ENCODE measurements around the gene KLHDC7A. TPM values are rescaled to one million over a fixed set of nuclear protein-coding genes. Genes with fewer than 3 reads are reported as not detected.

KLHDC7A gene
- polyA plus RNA-seq, 3 donors: not detected

GRCh38 chr1:18485227-18485626 lies 4.5 kb downstream of the KLHDC7A start:
- Histone ChIP-seq H3K9ac (ENCODE audit: insufficient read depth, low read length, poor library complexity, severe bottlenecking) (no peak overlapping the region), H3K79me2 (ENCODE audit: insufficient read depth, low read length) (no peaks in the 10 kb centered on the region), H3K27me3 (ENCODE audit: control insufficient read depth in 2 of 2, insufficient read depth in 2 of 2, low read length in 2 of 2) (peaks cover 0 to 4% of the 10 kb centered on the region in 2 donors), H2AFZ (ENCODE audit: insufficient read depth, low read depth, low read length, poor library complexity, severe bottlenecking) (no peak overlapping the region), H3K27ac (ENCODE audit: low read depth in 1 of 2, low read length in 2 of 2) (no peak overlapping the region), H3K36me3 (replicated peaks in 1 of 2; ENCODE audit: control insufficient read depth in 1 of 2, insufficient read depth in 2 of 2, low read length in 2 of 2) (no peaks in the 10 kb centered on the region), H3K4me1 (ENCODE audit: control insufficient read depth in 1 of 2, insufficient read depth in 2 of 2, low read length in 2 of 2) (no peaks in the 10 kb centered on the region), H4K20me1 (ENCODE audit: insufficient read depth, low read length) (no peaks in the 10 kb centered on the region), H3K4me3 (replicated peaks in 1 of 3; ENCODE audit: low read depth in 2 of 3, low read length in 3 of 3) (no peak overlapping the region), H3K4me2 (replicated peaks; ENCODE audit: extremely low read depth, low read length, poor library complexity, severe bottlenecking) (no peak overlapping the region), H3K9me3 (replicated peaks in 1 of 2; ENCODE audit: control insufficient read depth in 1 of 2, insufficient read depth in 1 of 2, low read length in 2 of 2) (no peaks in the 10 kb centered on the region)
- no peak for TF ChIP-seq CTCF (IDR thresholded peaks at IDR 0.05)
- intact Hi-C loops (cut with micrococcal nuclease): no loop called here
- H3K9me3 Mint-ChIP-seq: peaks cover 0 to 3% (median 0%) of the 10 kb centered on the region in 7 donors
- no peak overlapping the region for H3K27ac Mint-ChIP-seq
- no peaks in the 10 kb centered on the region for H3K4me1 Mint-ChIP-seq
- H3K4me3 Mint-ChIP-seq: no peak overlapping the region
- 94% methylated on average over 3 of the region's 4 CpGs for WGBS (ENCODE audit: insufficient coverage)
- no peaks in the 10 kb centered on the region for H3K36me3 Mint-ChIP-seq
- H3K27me3 Mint-ChIP-seq (ENCODE audit: low read depth in 3 of 3): peaks cover 0 to 2% (median 0%) of the 10 kb centered on the region in 3 donors
- no peak for DNase-seq

- Histone ChIP-seq H3K4me1 (ENCODE audit: control insufficient read depth in 1 of 2, insufficient read depth in 2 of 2, low read length in 2 of 2) (no peaks in the 10 kb centered on the region), H3K79me2 (ENCODE audit: insufficient read depth, low read length) (no peaks in the 10 kb centered on the region), H3K36me3 (replicated peaks in 1 of 2; ENCODE audit: control insufficient read depth in 1 of 2, insufficient read depth in 2 of 2, low read length in 2 of 2) (no peaks in the 10 kb centered on the region), H4K20me1 (ENCODE audit: insufficient read depth, low read length) (no peaks in the 10 kb centered on the region), H3K4me3 (replicated peaks in 1 of 3; ENCODE audit: low read depth in 2 of 3, low read length in 3 of 3) (no peak overlapping the region), H3K9me3 (replicated peaks in 1 of 2; ENCODE audit: control insufficient read depth in 1 of 2, insufficient read depth in 1 of 2, low read length in 2 of 2) (no peaks in the 10 kb centered on the region), H3K27ac (ENCODE audit: low read depth in 1 of 2, low read length in 2 of 2) (no peak overlapping the region), H3K9ac (ENCODE audit: insufficient read depth, low read length, poor library complexity, severe bottlenecking) (no peak overlapping the region), H2AFZ (ENCODE audit: insufficient read depth, low read depth, low read length, poor library complexity, severe bottlenecking) (no peak overlapping the region), H3K4me2 (replicated peaks; ENCODE audit: extremely low read depth, low read length, poor library complexity, severe bottlenecking) (no peak overlapping the region), H3K27me3 (ENCODE audit: control insufficient read depth in 2 of 2, insufficient read depth in 2 of 2, low read length in 2 of 2) (peaks cover 0 to 3% of the 10 kb centered on the region in 2 donors)
- peaks cover 0 to 3% (median 0%) of the 10 kb centered on the region in 7 donors for H3K9me3 Mint-ChIP-seq
- no peak overlapping the region for H3K27ac Mint-ChIP-seq
- no peaks in the 10 kb centered on the region for H3K36me3 Mint-ChIP-seq
- H3K4me1 Mint-ChIP-seq: peaks cover 2% of the 10 kb centered on the region
- no peak for TF ChIP-seq CTCF (IDR thresholded peaks at IDR 0.05)
- WGBS (ENCODE audit: insufficient coverage): 66% methylated on average over 3 of the region's 7 CpGs
- H3K4me3 Mint-ChIP-seq: no peak overlapping the region
- DNase-seq: no peak
- intact Hi-C loops (cut with micrococcal nuclease): no loop called here
- peaks cover 0 to 2% (median 1%) of the 10 kb centered on the region in 3 donors for H3K27me3 Mint-ChIP-seq (ENCODE audit: low read depth in 3 of 3)
These were observed 5.5 kb downstream of the KLHDC7A start for GRCh38 chr1:18486195-18486594.
